ENCODE data around the gene SLC50A1.

Gene SLC50A1

GRCh38 chr1:155106862-155107261 is 28.8 kb upstream of the SLC50A1 start:
- no peak for DNase-seq (ENCODE audit: low read depth in 2 of 2)
- no peak overlapping the region for H3K4me3 ChIP-seq (replicated peaks in 1 of 2; ENCODE audit: low read depth in 2 of 2, low read length in 2 of 2)
- no peak for TF ChIP-seq CTCF (IDR thresholded peaks at IDR 0.05; ENCODE audit: low read depth, low read length)

GRCh38 chr1:155107309-155108264 is 28.1 kb upstream of the SLC50A1 start:
- no peak for DNase-seq (ENCODE audit: low read depth in 2 of 2)
- H3K4me3 ChIP-seq (replicated peaks in 1 of 2; ENCODE audit: low read depth in 2 of 2, low read length in 2 of 2), result no peak overlapping the region
- no peak for TF ChIP-seq CTCF (IDR thresholded peaks at IDR 0.05; ENCODE audit: low read depth, low read length)

GRCh38 chr1:155108296-155108695 is 27.4 kb upstream of the SLC50A1 start:
- TF ChIP-seq CTCF (IDR thresholded peaks at IDR 0.05; ENCODE audit: low read depth, low read length), result no peak

GRCh38 chr1:155110381-155110780 is 25.3 kb upstream of the SLC50A1 start:
- no peak for TF ChIP-seq CTCF (IDR thresholded peaks at IDR 0.05; ENCODE audit: low read depth, low read length)
- DNase-seq (ENCODE audit: low read depth in 2 of 2), result no peak

More at GRCh38 chr1:155108296-155108695, 27.4 kb upstream of the SLC50A1 start:
- no peak for DNase-seq (ENCODE audit: low read depth in 2 of 2)
- H3K4me3 ChIP-seq (replicated peaks in 1 of 2; ENCODE audit: low read depth in 2 of 2, low read length in 2 of 2), result no peak overlapping the region

GRCh38 chr1:155110826-155111225 is 24.8 kb upstream of the SLC50A1 start:
- DNase-seq (ENCODE audit: low read depth in 2 of 2), result no peak
- no peak for TF ChIP-seq CTCF (IDR thresholded peaks at IDR 0.05; ENCODE audit: low read depth, low read length)

More at GRCh38 chr1:155110381-155110780, 25.3 kb upstream of the SLC50A1 start:
- H3K4me3 ChIP-seq (replicated peaks in 1 of 2; ENCODE audit: low read depth in 2 of 2, low read length in 2 of 2), result no peak overlapping the region

GRCh38 chr1:155113450-155113980 is 22.1 kb upstream of the SLC50A1 start:
- TF ChIP-seq CTCF (IDR thresholded peaks at IDR 0.05; ENCODE audit: low read depth, low read length), result no peak
- no peak for DNase-seq (ENCODE audit: low read depth in 2 of 2)
- no peak overlapping the region for H3K4me3 ChIP-seq (replicated peaks in 1 of 2; ENCODE audit: low read depth in 2 of 2, low read length in 2 of 2)

More at GRCh38 chr1:155110826-155111225, 24.8 kb upstream of the SLC50A1 start:
- H3K4me3 ChIP-seq (replicated peaks in 1 of 2; ENCODE audit: low read depth in 2 of 2, low read length in 2 of 2), result no peak overlapping the region

Data from cardiac fibroblast (primary cell).